ENCODE measurements around the gene POLR1G.
"Not testable (repeated sequence)": the region's sequence is repeated elsewhere in the genome, so short reads cannot be mapped to it uniquely, and the experiment has no call there.

POLR1G gene

GRCh38 chr19:45401815-45402214 is 4.6 kb upstream of the POLR1G start:
- DNase-seq: no peak

DNA sequence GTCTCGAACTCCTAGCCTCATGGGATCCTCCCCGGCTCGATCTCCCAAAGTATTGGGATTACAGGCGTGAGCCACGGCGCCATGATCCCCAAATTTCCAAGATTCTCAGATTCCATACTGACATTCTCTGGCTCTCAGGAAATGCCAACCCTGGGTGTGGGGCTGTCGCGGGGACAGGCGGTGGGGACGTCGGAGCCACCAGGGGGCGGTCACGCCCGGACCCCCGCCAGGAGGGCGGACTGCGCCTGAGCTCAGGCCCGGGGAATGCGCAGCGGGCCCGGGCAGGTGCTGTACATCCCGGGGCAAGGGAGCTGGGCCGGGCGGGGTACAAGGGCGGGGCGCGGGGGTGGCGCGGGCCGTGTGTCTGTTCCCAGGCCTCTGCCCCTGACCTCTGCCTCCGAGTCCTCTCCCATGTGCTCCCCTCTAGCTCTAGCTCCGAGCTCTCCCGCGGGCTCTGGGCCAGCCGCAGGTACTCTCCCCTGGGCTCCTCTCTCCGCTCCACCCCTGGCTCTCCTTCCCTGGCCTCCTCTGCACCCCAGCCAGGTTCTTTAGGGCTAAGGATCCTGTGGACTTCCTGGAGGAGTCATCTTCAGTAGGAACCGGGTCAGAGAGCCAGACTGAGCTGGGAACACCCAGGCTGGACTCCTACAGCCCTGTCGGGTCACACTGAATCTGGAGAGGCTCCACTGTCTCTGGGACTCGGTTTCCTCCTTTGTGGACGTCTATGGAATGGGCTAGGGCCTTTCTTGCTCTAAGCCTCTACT is 4.0 kb upstream of the POLR1G start:
- DNase-seq: peak in 1 of 2 donors; percentile 24

DNA sequence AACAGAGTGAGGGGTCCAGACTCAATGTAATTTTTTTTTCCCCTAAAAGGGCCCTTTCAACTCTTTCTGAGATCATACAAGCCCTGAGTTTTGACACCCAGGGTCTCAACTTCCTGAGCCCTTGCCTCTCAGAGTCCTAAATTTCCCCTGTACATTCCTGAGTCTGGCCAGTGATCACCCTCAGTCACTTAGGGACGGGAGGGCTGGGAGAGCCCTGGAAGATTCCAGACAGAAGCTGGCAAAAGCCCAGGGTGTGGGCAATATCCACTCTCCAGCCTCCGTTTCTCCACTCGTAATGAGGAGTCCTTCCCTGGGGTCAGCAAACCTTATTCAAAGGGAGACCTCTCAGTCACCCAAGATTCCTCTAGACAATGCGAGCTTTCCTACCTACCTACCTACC is 3.2 kb upstream of the POLR1G start:
- DNase-seq: no peak

GRCh38 chr19:45403781-45404556 is 2.5 kb upstream of the POLR1G start:
- peak; percentile 60 to 67 for DNase-seq

DNA sequence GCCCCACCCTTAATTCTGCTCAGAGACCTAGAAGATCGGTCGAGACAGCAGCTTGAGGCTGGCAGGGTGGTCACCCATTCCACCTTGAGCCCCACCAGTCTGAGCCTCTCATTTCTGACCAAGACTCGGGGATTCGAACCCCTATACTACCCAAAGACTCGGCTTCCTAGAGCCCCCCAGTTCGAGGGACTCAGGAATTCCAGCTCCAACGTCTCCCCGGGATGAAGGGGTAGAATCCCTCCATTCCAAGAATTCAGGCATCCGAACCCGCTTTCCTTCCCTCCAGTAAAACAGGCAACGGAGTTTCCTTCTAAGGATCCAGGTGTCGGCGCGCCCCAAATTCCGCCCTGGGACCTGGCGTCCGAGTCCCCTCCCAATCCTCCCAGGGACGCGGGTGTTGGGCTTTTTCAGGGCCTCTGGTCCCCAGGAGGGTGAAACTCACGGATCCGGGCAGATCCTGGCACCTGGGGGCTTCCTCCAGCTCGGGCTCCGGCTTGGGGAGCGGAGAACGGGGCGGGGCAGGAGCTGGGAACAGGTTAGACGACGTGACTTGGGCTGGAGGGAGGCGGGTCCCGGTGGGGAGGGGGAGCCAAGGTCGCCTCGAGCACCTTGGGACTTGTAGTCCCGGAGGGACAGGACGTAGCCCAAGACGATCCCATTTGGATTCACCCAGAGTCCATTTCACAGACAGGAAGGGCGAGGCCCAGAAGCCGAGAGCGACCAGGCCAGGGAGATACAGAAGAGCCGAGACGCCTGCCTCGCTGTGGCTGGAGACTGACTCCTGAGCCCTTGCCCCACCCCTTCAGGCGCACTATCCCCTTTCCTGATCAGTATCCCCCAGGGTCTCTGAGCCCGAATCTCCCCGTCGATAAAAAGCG is 1.6 kb upstream of the POLR1G start, which contains the start of gene PPP1R13L:
Gene PPP1R13L, minus strand, starts transcription at position 513 of the 878 bp plus-strand sequence. CDS start 6,751 bp downstream, outside the sequence.
- DNase-seq: peak; percentile 55 to 58

GRCh38 chr19:45405435-45406225 is 814 bp upstream of the POLR1G start:
- DNase-seq: peak; percentile 72 to 76

DNA sequence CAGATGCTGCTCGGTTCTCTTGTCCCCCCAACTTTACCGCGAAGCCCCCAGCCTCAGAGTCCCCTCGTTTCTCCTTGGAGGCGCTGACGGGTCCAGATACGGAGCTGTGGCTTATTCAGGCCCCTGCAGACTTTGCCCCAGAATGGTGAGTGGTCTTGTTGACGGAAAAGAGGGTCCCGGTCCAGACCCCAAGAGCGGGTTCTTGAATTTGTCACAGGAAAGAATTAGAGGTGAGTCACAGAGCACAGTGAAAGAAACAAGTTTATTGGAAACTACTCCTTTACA is 589 bp downstream of the POLR1G start:
- DNase-seq: no peak

- not testable (repeated sequence) for DNase-seq
Observed at GRCh38 chr19:45407585-45407984, 1.1 kb downstream of the POLR1G start.

DNA sequence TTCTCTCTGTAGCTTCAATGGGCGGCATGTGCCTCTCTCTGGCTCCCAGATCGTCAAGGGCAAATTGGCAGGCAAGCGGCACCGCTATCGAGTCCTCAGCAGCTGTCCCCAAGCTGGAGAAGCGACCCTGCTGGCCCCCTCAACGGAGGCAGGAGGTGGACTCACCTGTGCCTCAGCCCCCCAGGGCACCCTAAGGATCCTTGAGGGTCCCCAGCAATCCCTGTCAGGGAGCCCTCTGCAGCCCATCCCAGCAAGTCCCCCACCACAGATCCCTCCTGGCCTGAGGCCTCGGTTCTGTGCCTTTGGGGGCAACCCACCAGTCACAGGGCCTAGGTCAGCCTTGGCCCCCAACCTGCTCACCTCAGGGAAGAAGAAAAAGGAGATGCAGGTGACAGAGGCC is 1.7 kb downstream of the POLR1G start:
- no peak for DNase-seq

DNA sequence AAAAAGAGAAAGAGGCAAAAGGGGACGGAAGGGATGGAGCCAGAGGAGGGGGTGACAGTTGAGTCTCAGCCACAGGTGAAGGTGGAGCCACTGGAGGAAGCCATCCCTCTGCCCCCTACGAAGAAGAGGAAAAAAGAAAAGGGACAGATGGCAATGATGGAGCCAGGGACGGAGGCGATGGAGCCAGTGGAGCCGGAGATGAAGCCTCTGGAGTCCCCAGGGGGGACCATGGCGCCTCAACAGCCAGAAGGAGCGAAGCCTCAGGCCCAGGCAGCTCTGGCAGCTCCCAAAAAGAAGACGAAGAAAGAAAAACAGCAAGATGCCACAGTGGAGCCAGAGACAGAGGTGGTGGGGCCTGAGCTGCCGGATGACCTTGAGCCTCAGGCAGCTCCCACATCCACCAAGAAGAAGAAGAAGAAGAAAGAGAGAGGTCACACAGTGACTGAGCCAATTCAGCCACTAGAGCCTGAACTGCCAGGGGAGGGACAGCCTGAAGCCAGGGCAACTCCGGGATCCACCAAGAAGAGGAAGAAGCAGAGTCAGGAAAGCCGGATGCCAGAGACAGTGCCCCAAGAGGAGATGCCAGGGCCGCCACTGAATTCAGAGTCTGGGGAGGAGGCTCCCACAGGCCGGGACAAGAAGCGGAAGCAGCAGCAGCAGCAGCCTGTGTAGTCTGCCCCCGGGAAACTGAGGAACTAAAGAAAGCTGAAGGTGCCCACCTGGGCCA is 2.5 kb downstream of the POLR1G start:
- no peak for DNase-seq

GRCh38 chr19:45409557-45409920 is 3.1 kb downstream of the POLR1G start:
- no peak for DNase-seq

DNA sequence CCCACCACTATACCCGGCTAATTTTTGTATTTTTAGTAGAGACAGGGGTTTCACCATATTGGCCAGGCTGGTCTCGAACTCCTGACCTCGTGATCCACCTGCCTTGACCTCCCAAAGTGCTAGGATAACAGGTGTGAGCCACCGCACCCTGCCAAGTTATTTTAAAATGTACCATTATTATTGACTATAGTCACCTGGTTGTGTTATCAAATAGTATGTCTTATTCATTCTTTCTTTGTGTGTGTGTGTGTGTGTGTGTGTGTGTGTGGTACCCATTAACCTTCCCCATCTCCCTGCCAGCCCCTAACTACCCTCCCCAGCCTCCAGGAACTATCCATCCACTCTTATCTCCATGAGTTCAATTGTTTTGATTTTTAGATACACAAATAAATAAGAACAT is 3.9 kb downstream of the POLR1G start:
- not testable (repeated sequence) for DNase-seq

DNA sequence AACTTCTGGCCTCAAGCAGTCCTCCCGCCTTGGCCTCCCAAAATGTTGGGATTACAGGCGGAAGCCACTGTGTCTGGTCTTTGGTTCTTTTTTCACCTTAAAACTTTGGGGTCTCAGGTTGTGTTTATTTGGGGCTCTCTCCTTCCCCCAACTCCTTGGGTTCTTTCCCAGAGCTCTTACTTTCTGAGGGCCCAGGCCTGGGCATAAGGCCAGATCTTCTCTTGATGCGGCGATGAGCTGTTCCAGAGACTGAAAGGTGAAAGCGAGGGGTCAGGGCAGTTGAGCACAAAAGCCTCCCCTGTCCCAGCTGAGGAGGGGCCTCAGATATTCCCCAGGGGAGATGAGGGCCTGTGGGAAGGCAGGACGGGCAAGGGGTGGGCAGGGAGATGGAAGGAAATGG is 7.1 kb downstream of the POLR1G start:
- no peak for DNase-seq

- no peak for DNase-seq
Observed at GRCh38 chr19:45414468-45414867, 8.0 kb downstream of the POLR1G start.

DNA sequence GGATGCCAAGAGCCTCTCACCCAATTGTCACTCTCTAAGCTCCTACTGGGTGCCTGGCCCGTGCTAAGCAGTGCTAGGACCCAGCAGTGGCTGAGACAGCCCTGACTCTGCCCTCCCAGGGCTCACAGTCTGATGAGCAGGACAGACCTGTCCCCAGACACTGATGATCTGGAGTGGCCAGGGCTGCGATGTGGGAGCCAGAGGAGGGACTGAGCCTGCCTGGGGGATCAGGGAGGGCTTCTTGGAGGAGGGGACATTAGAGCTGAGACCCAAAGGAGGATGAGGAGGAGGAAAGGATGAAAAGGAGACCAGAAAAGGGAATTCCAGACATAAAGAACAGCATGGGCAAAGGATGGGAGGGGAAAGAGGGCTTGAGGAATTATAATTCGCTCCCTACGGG is 10.7 kb downstream of the POLR1G start:
- DNase-seq: no peak

GRCh38 chr19:45418802-45419201 is 12.4 kb downstream of the POLR1G start:
- no peak for DNase-seq

DNA sequence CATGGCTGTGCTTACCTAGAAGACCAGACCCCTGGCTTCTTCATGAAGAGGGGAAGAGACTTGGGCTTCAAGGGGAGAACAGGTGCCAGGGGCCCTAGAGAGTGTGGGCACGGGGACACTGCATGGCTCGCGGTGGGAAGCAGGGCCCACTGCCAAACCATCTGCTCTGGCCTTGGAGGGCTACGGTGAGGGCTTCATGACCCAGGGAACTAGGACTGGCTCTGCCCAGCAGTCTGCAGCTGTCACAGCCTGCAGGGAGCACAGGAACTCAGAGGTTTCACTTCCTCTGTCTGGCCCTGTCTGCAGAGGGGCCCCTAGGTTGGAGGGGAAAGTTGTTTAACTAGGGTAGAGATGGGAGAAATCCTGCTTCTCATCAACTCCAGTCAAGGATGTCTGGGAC is 13.0 kb downstream of the POLR1G start:
- DNase-seq: no peak

DNA sequence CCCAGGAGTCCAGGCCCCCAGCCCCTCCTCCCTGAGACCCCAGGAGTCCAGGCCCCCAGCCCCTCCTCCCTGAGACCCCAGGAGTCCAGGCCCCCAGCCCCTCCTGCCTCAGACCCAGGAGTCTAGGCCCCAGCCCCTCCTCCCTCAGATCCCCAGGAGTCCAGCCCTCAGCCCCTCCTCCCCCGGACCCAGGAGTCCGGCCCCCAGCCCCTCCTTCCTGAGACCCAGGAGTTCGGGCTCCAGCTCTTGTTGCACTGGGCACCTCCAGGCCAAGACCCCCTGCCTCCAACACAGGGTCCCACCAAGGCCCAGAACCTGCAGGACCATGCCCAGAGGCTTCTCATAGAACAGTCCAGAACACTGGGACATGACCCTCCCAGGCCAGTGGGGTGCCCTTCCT is 13.5 kb downstream of the POLR1G start:
- no peak for DNase-seq

DNA sequence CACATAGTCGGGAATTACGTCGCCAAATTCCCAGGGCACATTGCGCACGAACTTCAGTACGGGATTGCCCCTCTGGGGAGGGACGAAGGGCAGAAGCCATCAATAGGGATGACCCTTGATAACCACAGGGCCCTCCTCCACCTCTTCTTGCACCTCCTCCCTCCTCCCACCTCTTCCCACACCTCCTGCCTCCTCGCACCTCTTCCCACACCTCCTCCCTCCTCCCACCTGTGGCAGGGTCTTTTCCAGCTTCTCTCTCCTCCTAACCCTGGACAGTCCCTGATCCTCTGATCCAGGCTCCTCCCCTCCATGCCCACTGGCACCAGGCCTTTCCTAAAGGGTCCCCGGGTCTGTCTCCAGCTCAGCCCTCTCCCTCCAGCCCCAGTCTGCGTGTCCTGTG is 13.9 kb downstream of the POLR1G start:
- no peak for DNase-seq

DNA sequence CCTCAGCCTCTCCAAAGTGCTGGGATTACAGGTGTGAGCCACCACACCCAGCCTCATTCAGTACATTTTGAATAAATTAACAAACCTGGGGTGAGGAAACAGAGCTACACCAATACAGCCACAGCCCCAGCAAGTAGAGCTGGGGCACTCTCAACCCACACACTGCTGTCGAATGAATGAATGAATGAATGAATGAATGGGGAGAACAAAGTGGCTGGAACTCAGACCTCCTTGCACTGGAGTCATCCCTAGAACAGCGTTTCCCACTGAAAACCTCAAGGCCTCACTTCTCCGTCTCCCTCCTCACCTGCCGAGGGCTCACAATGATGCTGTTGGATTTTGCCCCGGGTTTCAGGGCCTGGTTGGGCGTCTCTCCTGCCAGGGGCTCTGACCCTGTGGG is 14.4 kb downstream of the POLR1G start:
- no peak for DNase-seq

DNA sequence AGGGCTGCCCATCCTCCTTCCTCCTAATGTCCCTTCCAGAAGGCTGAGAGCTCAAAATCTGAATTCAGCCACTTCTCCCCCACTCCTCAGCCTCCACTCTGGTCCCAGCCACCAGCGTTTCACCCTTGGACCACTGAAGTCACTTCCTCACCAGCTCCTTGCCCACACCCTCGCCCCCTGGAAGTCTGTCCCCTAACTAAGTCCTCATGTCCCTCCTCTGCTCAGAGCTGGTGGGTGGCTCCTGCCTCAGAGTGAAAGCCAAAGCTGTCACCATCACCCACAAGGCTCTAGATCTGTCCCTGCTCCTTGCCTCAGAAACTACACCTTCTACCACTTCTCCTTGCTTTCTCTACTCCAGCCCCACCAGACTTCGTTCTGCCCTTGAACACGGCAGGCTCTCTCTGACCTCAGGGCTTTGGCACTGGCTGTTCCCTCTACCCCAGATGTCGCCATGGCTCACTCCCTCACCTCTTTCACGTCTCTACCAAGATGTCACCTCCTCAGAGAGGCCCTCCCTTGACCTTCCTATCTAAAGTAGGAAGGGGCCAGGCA is 15.6 kb downstream of the POLR1G start:
- DNase-seq: no peak
